ENCODE measurements around the gene WNT5B. TPM values are rescaled to one million over a fixed set of nuclear protein-coding genes. Genes with fewer than 3 reads are reported as not detected.

The WNT5B gene
- total and polyA plus RNA-seq, 2 donors (not counting 3 experiments of a cell fraction or from before 2014, with no cell fraction given), result not detected

DNA sequence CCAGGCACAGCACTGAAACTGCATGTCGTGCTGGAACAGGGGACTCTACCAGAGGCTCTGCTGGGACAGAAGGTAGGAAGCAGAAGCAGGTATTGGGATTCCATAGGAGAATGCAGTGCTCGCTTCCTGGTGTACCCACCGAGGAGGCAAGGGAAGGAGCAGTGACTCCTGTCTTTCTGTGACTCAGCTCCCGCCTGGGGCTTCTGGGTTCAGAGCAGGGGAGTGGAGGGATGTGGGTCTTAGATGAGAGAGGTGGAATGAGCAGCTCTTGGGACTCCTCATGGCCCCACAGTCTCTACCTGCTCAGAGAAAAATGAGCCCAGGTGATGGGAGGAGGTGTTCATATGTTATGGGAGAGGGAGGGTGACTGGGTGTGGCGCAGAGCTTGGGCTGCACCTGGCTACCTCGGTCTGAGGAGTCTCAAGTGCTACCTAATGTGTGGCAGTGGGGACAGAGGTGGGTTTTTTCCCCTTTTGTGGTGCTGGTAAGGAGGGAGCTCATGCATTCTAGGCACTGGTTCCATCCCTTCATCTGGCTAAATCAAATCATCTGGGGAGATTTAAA is 26.3 kb downstream of the WNT5B start:
- Histone ChIP-seq H3K9me3 (replicated peaks; ENCODE audit: control insufficient read depth, insufficient read depth, low read length) (no peaks in the 10 kb centered on the region), H3K27me3 (ENCODE audit: control insufficient read depth in 2 of 2, insufficient read depth in 2 of 2, low read length in 2 of 2) (peaks cover 9 to 11% of the 10 kb centered on the region in 2 experiments), H3K9me1 (replicated peaks; ENCODE audit: control insufficient read depth, extremely low read depth, insufficient read depth, low read length) (no peaks in the 10 kb centered on the region), H3K79me2 (ENCODE audit: control insufficient read depth, insufficient read depth, low read length) (no peaks in the 10 kb centered on the region), H3K4me3 (replicated peaks in 1 of 3; ENCODE audit: insufficient read depth in 1 of 3, low read depth in 1 of 3, low read length in 3 of 3) (no peak overlapping the region), H2AFZ (ENCODE audit: low read depth, low read length) (no peak overlapping the region), H3K36me3 (ENCODE audit: control insufficient read depth in 2 of 2, extremely low read depth in 1 of 2, insufficient read depth in 2 of 2, low read length in 2 of 2) (no peaks in the 10 kb centered on the region), H3K9ac (replicated peaks; ENCODE audit: extremely low read depth, insufficient read depth, low read length) (no peak overlapping the region), H3K4me2 (ENCODE audit: insufficient read depth, low read length) (no peak overlapping the region), H3K27ac (ENCODE audit: insufficient read depth, low read depth, low read length) (no peak overlapping the region), H3K4me1 (ENCODE audit: control insufficient read depth, extremely low read depth, insufficient read depth, low read length) (peaks cover 7% of the 10 kb centered on the region), H4K20me1 (replicated peaks; ENCODE audit: control insufficient read depth, extremely low read depth, insufficient read depth, low read length) (no peaks in the 10 kb centered on the region)
- TF ChIP-seq POLR2A (IDR thresholded peaks at IDR 0.05; ENCODE audit: low read depth, low read length), result no peak
- TF ChIP-seq FOS (IDR thresholded peaks at IDR 0.05; ENCODE audit: borderline replicate concordance, insufficient read depth, low read length), result no peak
- TF ChIP-seq EZH2 (IDR thresholded peaks at IDR 0.05; ENCODE audit: borderline replicate concordance, low read depth, low read length, severe bottlenecking), result no peak
- TF ChIP-seq MAX (IDR thresholded peaks at IDR 0.05; ENCODE audit: insufficient read depth, insufficient read length), result no peak
- TF ChIP-seq POLR2AphosphoS5 (IDR thresholded peaks at IDR 0.05; ENCODE audit: insufficient read depth, low read depth, low read length), result no peak
- TF ChIP-seq MYC (IDR thresholded peaks at IDR 0.05; ENCODE audit: low read depth, low read length), result no peak
- no peak for TF ChIP-seq GATA2 (IDR thresholded peaks at IDR 0.05; ENCODE audit: insufficient read depth, insufficient read length, low read depth, low read length)
- no peak for TF ChIP-seq JUN (IDR thresholded peaks at IDR 0.05; ENCODE audit: borderline replicate concordance, insufficient read depth, insufficient read length, low read depth)
- TF ChIP-seq CTCF (IDR thresholded peaks at IDR 0.05; ENCODE audit: extremely low read depth in 1 of 2, insufficient read depth in 1 of 2, low read depth in 1 of 2, low read length in 2 of 2), result no peak
- POLR2A ChIA-PET, result interaction anchor here (1.5 kb wide), 1 partner anchor 135 kb away, joined by 4 read pairs; no protein-coding TSS in a partner anchor
- BruUV-seq (replicated peaks), result no TSS peak
- FAIRE-seq, result no peak
- no peak for DNase-seq (ENCODE audit: low read depth, low spot score)
- dilution Hi-C loops (cut with MboI; ENCODE audit: extremely low pct_ligation_motif_present, low sequenced_read_pairs) (no loop called here), intact Hi-C loops (cut with micrococcal nuclease) (no loop called here)
- CTCF ChIA-PET, result interaction anchor here (0.6 to 11.4 kb wide), 7 partner anchors 22 to 285 kb away, joined by 3 to 840 read pairs (median 3); no protein-coding TSS in a partner anchor
